ENCODE measurements around the gene C1orf116.

The C1orf116 gene

GRCh38 chr1:207024202-207025145 is 8.1 kb downstream of the C1orf116 start:
- H3K27me3 ChIP-seq: peaks cover 1% of the 10 kb centered on the region
- H3K4me1 ChIP-seq (ENCODE audit: control insufficient read depth in 1 of 2, insufficient read depth in 1 of 2, low read depth in 1 of 2, low read length in 1 of 2): no peaks in the 10 kb centered on the region
- H3K27ac ChIP-seq: no peak overlapping the region
- no peak overlapping the region for H3K4me3 ChIP-seq (ENCODE audit: low read depth in 1 of 2, low read length in 1 of 2)
- H3K36me3 ChIP-seq: no peaks in the 10 kb centered on the region
- TF ChIP-seq, protein P1, sequence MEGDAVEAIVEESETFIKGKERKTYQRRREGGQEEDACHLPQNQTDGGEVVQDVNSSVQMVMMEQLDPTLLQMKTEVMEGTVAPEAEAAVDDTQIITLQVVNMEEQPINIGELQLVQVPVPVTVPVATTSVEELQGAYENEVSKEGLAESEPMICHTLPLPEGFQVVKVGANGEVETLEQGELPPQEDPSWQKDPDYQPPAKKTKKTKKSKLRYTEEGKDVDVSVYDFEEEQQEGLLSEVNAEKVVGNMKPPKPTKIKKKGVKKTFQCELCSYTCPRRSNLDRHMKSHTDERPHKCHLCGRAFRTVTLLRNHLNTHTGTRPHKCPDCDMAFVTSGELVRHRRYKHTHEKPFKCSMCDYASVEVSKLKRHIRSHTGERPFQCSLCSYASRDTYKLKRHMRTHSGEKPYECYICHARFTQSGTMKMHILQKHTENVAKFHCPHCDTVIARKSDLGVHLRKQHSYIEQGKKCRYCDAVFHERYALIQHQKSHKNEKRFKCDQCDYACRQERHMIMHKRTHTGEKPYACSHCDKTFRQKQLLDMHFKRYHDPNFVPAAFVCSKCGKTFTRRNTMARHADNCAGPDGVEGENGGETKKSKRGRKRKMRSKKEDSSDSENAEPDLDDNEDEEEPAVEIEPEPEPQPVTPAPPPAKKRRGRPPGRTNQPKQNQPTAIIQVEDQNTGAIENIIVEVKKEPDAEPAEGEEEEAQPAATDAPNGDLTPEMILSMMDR (IDR thresholded peaks at IDR 0.05): no peak
- no peaks in the 10 kb centered on the region for H3K9me3 ChIP-seq

- Histone ChIP-seq H3K4me3 (ENCODE audit: low read depth in 1 of 2, low read length in 1 of 2) (no peak overlapping the region), H3K4me1 (ENCODE audit: control insufficient read depth in 1 of 2, insufficient read depth in 1 of 2, low read depth in 1 of 2, low read length in 1 of 2) (no peaks in the 10 kb centered on the region), H3K36me3 (no peaks in the 10 kb centered on the region), H3K9me3 (no peaks in the 10 kb centered on the region), H3K27me3 (no peaks in the 10 kb centered on the region), H3K27ac (no peak overlapping the region)
- TF ChIP-seq, protein P1 (IDR thresholded peaks at IDR 0.05): no peak
These were observed 9.4 kb downstream of the C1orf116 start for GRCh38 chr1:207022996-207023679.

GRCh38 chr1:207021876-207022596 is 10.5 kb downstream of the C1orf116 start:
- H3K27ac ChIP-seq: no peak overlapping the region
- no peaks in the 10 kb centered on the region for H3K36me3 ChIP-seq
- H3K4me3 ChIP-seq (ENCODE audit: low read depth in 1 of 2, low read length in 1 of 2): no peak overlapping the region
- no peaks in the 10 kb centered on the region for H3K9me3 ChIP-seq
- H3K27me3 ChIP-seq: no peaks in the 10 kb centered on the region
- TF ChIP-seq, protein P1 (IDR thresholded peaks at IDR 0.05): no peak
- no peaks in the 10 kb centered on the region for H3K4me1 ChIP-seq (ENCODE audit: control insufficient read depth in 1 of 2, insufficient read depth in 1 of 2, low read depth in 1 of 2, low read length in 1 of 2)

GRCh38 chr1:207021139-207021861 is 11.3 kb downstream of the C1orf116 start:
- Histone ChIP-seq H3K27ac (no peak overlapping the region), H3K4me1 (ENCODE audit: control insufficient read depth in 1 of 2, insufficient read depth in 1 of 2, low read depth in 1 of 2, low read length in 1 of 2) (no peaks in the 10 kb centered on the region)

More at GRCh38 chr1:207021139-207021861, 11.3 kb downstream of the C1orf116 start:
- Histone ChIP-seq H3K36me3 (no peaks in the 10 kb centered on the region), H3K4me3 (ENCODE audit: low read depth in 1 of 2, low read length in 1 of 2) (no peak overlapping the region), H3K9me3 (no peaks in the 10 kb centered on the region), H3K27me3 (no peaks in the 10 kb centered on the region)
- TF ChIP-seq, protein P1 (IDR thresholded peaks at IDR 0.05): no peak

Measured in neutrophil (primary cell).